GM19043 (cell line): ENCODE measurements around the gene ZNF688.
A peak's percentile ranks its signal among the peaks of the same experiment; 100 is the strongest.
"Not testable (repeated sequence)": the region's sequence is repeated elsewhere in the genome, so short reads cannot be mapped to it uniquely, and the experiment has no call there.

Experiments
- ATAC-seq: cut with Tn5 transposase; IDR thresholded peaks from one replicate; pipeline ENCODE4 v1.9.1; 2021; ENCODE audit warnings: low read depth; ENCODE audit not compliant: unreplicated experiment

ZNF688 gene

GRCh38 chr16:30535106-30535776, 36.3 kb downstream of the ZNF688 start:
- ATAC-seq = no peak

GRCh38 chr16:30534368-30535105, 37.0 kb downstream of the ZNF688 start, which contains the start of gene ZNF747:
ZNF747 (minus strand) TSS chr16:30534858; CDS start chr16:30534679, 179 bp downstream.
- peak; percentile 56 for ATAC-seq

- no peak for ATAC-seq
Measured at GRCh38 chr16:30533748-30534367, 37.7 kb downstream of the ZNF688 start.

GRCh38 chr16:30533146-30533522, 38.4 kb downstream of the ZNF688 start:
- ATAC-seq = no peak

GRCh38 chr16:30532285-30533145, 39.0 kb downstream of the ZNF688 start:
- no peak for ATAC-seq

- no peak for ATAC-seq
Measured at GRCh38 chr16:30530163-30531037, 41.1 kb downstream of the ZNF688 start.

- no peak for ATAC-seq
Measured at GRCh38 chr16:30528799-30529457, 42.6 kb downstream of the ZNF688 start.

GRCh38 chr16:30527635-30528178, 43.8 kb downstream of the ZNF688 start:
- ATAC-seq = no peak

GRCh38 chr16:30526823-30527634, 44.5 kb downstream of the ZNF688 start:
- ATAC-seq = peak; percentile 76

GRCh38 chr16:30526137-30526822, 45.2 kb downstream of the ZNF688 start, which contains the start of gene ZNF768:
ZNF768 (minus strand) TSS chr16:30526566; CDS start chr16:30526413, 153 bp downstream.
- ATAC-seq = peak; percentile 19

GRCh38 chr16:30525844-30526136, 45.7 kb downstream of the ZNF688 start:
- ATAC-seq = no peak

- no peak for ATAC-seq
Measured at GRCh38 chr16:30524575-30525568, 46.6 kb downstream of the ZNF688 start.

GRCh38 chr16:30523768-30524574, 47.5 kb downstream of the ZNF688 start:
- no peak for ATAC-seq

GRCh38 chr16:30522702-30523463, 48.6 kb downstream of the ZNF688 start:
- not testable (repeated sequence) for ATAC-seq
